ENCODE data around the gene IPO9. TPM values are rescaled to one million over a fixed set of nuclear protein-coding genes. Genes with fewer than 3 reads are reported as not detected.

IPO9 gene
- total RNA-seq, 4 donors from 2014 or later: 9.6 to 23.1 (median 13.4) TPM

DNA sequence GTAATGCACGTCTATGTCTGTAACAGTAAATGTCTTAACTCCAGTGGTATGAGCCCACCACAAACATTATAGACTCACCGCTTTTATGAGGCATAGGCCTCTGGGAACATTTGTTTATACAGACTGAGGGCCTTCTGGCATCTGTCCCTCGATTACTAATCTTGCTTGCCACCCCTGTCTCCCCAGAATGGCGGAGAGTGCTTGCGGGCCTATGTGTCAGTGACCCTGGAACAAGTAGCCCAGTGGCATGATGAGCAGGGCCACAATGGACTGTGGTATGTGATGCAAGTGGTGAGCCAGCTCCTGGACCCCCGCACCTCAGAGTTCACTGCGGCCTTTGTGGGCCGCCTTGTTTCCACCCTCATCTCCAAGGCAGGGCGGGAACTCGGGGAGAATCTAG, 41.4 kb downstream of the IPO9 start:
- TF ChIP-seq, protein P1, sequence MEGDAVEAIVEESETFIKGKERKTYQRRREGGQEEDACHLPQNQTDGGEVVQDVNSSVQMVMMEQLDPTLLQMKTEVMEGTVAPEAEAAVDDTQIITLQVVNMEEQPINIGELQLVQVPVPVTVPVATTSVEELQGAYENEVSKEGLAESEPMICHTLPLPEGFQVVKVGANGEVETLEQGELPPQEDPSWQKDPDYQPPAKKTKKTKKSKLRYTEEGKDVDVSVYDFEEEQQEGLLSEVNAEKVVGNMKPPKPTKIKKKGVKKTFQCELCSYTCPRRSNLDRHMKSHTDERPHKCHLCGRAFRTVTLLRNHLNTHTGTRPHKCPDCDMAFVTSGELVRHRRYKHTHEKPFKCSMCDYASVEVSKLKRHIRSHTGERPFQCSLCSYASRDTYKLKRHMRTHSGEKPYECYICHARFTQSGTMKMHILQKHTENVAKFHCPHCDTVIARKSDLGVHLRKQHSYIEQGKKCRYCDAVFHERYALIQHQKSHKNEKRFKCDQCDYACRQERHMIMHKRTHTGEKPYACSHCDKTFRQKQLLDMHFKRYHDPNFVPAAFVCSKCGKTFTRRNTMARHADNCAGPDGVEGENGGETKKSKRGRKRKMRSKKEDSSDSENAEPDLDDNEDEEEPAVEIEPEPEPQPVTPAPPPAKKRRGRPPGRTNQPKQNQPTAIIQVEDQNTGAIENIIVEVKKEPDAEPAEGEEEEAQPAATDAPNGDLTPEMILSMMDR (IDR thresholded peaks at IDR 0.05): no peak
- TF ChIP-seq POLR2A (IDR thresholded peaks at IDR 0.05): no peak
- no peaks in the 10 kb centered on the region for H3K27me3 ChIP-seq
- peaks cover 0 to 89% (median 3%) of the 10 kb centered on the region in 3 donors for H3K36me3 ChIP-seq

DNA sequence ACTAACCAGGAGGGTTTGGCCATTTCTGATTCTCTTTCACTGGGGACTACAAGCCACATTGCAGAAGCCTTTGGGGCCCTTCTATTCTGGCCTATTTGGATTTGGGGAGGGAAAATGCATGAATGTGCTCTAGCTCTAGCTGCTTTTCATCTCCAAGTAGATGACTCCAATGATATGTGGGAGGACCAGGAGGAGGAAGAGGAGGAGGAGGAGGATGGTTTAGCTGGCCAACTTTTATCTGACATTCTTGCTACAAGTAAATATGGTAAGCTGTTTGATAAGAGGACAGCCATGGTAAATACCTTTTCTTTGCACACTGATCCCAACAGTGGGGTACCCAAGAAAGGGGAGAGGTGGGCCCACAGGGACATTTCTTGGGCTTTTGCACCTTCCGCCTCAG, 45.7 kb downstream of the IPO9 start:
- no peak overlapping the region for H3K4me3 ChIP-seq
- no peaks in the 10 kb centered on the region for H3K4me1 ChIP-seq
- TF ChIP-seq POLR2A (IDR thresholded peaks at IDR 0.05): no peak
- TF ChIP-seq, protein P1 (IDR thresholded peaks at IDR 0.05): no peak
- no peak for DNase-seq
- H3K27ac ChIP-seq: no peak overlapping the region
- peaks cover 0 to 51% (median 0%) of the 10 kb centered on the region in 3 donors for H3K36me3 ChIP-seq
- no peaks in the 10 kb centered on the region for H3K9me3 ChIP-seq
- H3K27me3 ChIP-seq: no peaks in the 10 kb centered on the region

More for the DNA sequence above, 41.4 kb downstream of the IPO9 start:
- DNase-seq: no peak
- Histone ChIP-seq H3K4me1 (no peaks in the 10 kb centered on the region), H3K4me3 (no peak overlapping the region), H3K27ac (no peak overlapping the region), H3K9me3 (no peaks in the 10 kb centered on the region)

DNA sequence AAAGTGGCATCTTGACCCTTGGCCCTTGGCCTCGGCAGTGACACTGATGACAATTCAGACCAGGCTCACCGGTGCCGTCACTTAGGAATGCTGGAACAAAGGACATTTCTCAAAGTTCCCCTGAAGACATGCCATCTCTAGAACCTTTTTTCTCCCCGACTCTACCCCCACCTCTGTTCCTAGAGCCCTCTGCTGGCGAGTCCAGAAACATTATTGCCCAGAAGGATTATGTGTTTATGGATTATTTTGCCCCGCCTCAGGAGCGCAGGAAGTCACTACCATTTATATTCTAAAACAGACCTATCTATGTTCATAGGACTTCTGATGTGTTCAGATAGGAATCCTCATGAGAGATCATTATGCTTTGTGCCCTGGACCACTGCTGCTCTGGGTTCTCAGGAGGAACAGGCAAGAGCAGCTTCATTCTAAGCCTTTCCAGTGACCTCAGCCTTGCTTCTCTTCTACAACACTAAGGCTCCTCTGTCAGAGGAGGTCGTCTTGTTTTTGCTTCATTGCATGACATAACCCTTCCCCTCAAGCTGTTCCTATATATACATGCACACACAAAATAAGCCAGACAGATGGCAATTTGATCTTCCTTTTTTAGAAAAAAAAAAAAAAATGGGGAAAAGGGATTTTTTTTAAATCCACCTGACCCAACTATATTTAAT, 47.3 kb downstream of the IPO9 start:
- Histone ChIP-seq H3K4me1 (no peaks in the 10 kb centered on the region), H3K27me3 (no peaks in the 10 kb centered on the region), H3K36me3 (peaks cover 0 to 35% (median 0%) of the 10 kb centered on the region in 3 donors), H3K9me3 (no peaks in the 10 kb centered on the region), H3K4me3 (no peak overlapping the region), H3K27ac (no peak overlapping the region)
- TF ChIP-seq, protein P1 (IDR thresholded peaks at IDR 0.05): peak in 2 of 6 experiments; percentile 16 to 37
- TF ChIP-seq POLR2A (IDR thresholded peaks at IDR 0.05): no peak
- no peak for DNase-seq

DNA sequence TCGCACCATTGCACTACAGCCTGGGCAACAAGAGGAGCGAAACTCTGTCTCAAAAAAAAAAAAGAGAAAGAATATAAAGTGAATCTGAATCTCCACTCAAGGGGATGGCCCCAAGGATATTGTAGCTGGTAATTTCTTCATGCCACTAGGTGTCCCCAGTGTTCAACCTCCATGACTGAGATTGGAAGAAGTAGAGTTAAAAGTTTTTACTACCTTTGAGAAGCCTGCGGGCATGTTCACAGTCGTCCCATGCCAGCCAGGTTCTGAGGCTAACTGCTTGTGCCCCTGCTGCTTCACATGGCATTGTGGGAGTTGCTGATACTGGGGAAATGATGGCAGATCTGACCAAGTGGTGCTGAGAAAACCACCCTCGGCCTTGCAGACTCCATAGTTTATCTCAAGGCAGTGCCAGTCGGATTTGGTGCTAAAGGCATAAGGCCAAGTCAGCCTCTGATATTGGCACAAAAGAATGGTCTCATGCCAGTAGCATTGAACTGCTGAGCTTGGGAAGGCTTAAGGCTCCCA, 49.0 kb downstream of the IPO9 start:
- TF ChIP-seq POLR2A (IDR thresholded peaks at IDR 0.05): no peak
- TF ChIP-seq, protein P1 (IDR thresholded peaks at IDR 0.05): peak in 5 of 6 experiments; percentile 24 to 64 (median 59)
- Histone ChIP-seq H3K27me3 (no peaks in the 10 kb centered on the region), H3K4me1 (no peaks in the 10 kb centered on the region), H3K4me3 (no peak overlapping the region), H3K36me3 (peaks cover 0 to 19% (median 0%) of the 10 kb centered on the region in 3 donors), H3K9me3 (no peaks in the 10 kb centered on the region), H3K27ac (no peak overlapping the region)
- no peak for DNase-seq

DNA sequence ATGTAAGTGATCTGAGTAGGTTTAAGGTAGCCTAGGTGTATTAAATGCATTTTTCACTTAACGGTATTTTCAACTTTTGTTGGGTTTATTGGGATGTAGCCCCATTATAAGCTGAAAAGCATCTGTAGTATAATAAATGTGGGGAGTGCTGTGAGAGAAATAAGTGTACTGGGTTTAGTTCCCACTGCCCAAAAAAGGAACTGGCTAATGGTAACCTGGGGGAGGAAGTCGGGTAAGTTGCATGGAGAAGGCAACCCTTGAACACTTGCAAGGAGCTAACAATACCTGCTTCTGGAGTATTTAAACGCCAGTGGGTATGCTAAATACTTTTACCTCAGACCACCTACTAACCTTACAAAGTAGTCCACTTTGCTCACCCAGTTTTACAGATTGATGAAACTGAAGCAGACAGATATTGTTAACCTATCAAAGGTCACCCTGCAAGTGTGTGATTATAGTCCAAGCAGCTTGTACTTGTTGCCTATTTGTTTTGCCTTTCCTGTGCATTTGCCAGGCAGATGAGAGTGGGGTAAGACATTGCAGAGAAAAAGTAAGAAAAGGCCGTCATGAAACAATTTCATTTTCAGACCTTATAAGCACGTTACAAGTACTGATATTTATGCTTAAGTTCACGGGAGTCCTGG, 52.1 kb downstream of the IPO9 start:
- Histone ChIP-seq H3K4me3 (no peak overlapping the region), H3K9me3 (no peaks in the 10 kb centered on the region), H3K27me3 (no peaks in the 10 kb centered on the region), H3K36me3 (no peaks in the 10 kb centered on the region), H3K27ac (no peak overlapping the region), H3K4me1 (peaks cover 0 to 7% (median 0%) of the 10 kb centered on the region in 4 donors)
- no peak for TF ChIP-seq POLR2A (IDR thresholded peaks at IDR 0.05)
- TF ChIP-seq, protein P1 (IDR thresholded peaks at IDR 0.05): no peak
- peak in 1 of 3 donors; percentile 1 for DNase-seq

Measured in Peyer's patch (tissue), 4 donors.